ENCODE results near the gene RAD51B. TPM values are rescaled to one million over a fixed set of nuclear protein-coding genes. Genes with fewer than 3 reads are reported as not detected.

RAD51B gene
- total and polyA plus RNA-seq, 2 of the 13 experiments (the other 11 are each of a cell fraction or from before 2014, with no cell fraction given), result 7.0 to 9.5 TPM

GRCh38 chr14:68660495-68660894, 840.9 kb downstream of the RAD51B start:
- Histone ChIP-seq H4K20me1 (ENCODE audit: insufficient read depth, low read length) (no peaks in the 10 kb centered on the region), H3K27ac (ENCODE audit: extremely low read length, insufficient read depth, low read length) (no peak overlapping the region), H3K79me2 (ENCODE audit: insufficient read depth, low read length) (no peaks in the 10 kb centered on the region), H3K4me1 (ENCODE audit: insufficient read depth, low read length) (peaks cover 47% of the 10 kb centered on the region), H3K4me2 (ENCODE audit: low read depth, low read length) (no peak overlapping the region), H3K36me3 (replicated peaks in 1 of 2; ENCODE audit: control insufficient read depth in 1 of 2, insufficient read depth in 2 of 2, low read length in 2 of 2) (no peaks in the 10 kb centered on the region), H3K9ac (ENCODE audit: insufficient read depth, low read depth, low read length) (no peak overlapping the region), H3K27me3 (ENCODE audit: control insufficient read depth in 1 of 2, insufficient read depth in 2 of 2, low read length in 2 of 2) (no peaks in the 10 kb centered on the region), H3K9me3 (ENCODE audit: low read length) (no peaks in the 10 kb centered on the region), H3K4me3 (replicated peaks in 1 of 3; ENCODE audit: insufficient read depth in 1 of 3, low read depth in 2 of 3, low read length in 3 of 3) (no peak overlapping the region), H2AFZ (ENCODE audit: low read length) (no peak overlapping the region)
- TF ChIP-seq ZNF432 (CRISPR knock-in tag; IDR thresholded peaks at IDR 0.05; ENCODE audit: borderline replicate concordance) (no peak), AKAP8 (CRISPR knock-in tag; IDR thresholded peaks at IDR 0.05) (no peak)
- ChIA-PET POLR2A (no interaction called here), CTCF (ENCODE audit: low intra/inter-chr PET ratio, low total read pairs) (no interaction called here)
- in situ Hi-C loops (cut with HindIII; ENCODE audit: extremely low pct_ligation_motif_present, low pct_unique_long_range_greater_than_20kb) (loop anchor here (25.0 kb wide), 1 partner anchor 723 kb away; no protein-coding TSS in a partner anchor), intact Hi-C loops (cut with micrococcal nuclease; ENCODE audit: unreplicated experiment) (no loop called here)
- ATAC-seq (no peak), DNase-seq (ENCODE audit: low spot score) (no peak), FAIRE-seq (no peak)
- BruUV-seq (replicated peaks), result no TSS peak
- 45% methylated on average over 6 of the region's 6 CpGs for WGBS (ENCODE audit: low lambda C conversion rate)

GRCh38 chr14:68661226-68662225, 841.9 kb downstream of the RAD51B start:
- no peak overlapping the region for H3K4me3 ChIP-seq (replicated peaks in 1 of 3; ENCODE audit: insufficient read depth in 1 of 3, low read depth in 2 of 3, low read length in 3 of 3)
- BruUV-seq (replicated peaks), result no TSS peak
- no peaks in the 10 kb centered on the region for H3K36me3 ChIP-seq (replicated peaks in 1 of 2; ENCODE audit: control insufficient read depth in 1 of 2, insufficient read depth in 2 of 2, low read length in 2 of 2)
- CTCF ChIA-PET (ENCODE audit: low intra/inter-chr PET ratio, low total read pairs), result no interaction called here
- no peak for FAIRE-seq
- no peaks in the 10 kb centered on the region for H3K27me3 ChIP-seq (ENCODE audit: control insufficient read depth in 1 of 2, insufficient read depth in 2 of 2, low read length in 2 of 2)
- peaks cover 37% of the 10 kb centered on the region for H3K4me1 ChIP-seq (ENCODE audit: insufficient read depth, low read length)
- no peak for DNase-seq (ENCODE audit: low spot score)
- POLR2A ChIA-PET, result no interaction called here
- no peaks in the 10 kb centered on the region for H3K9me3 ChIP-seq (ENCODE audit: low read length)
- H3K4me2 ChIP-seq (ENCODE audit: low read depth, low read length), result no peak overlapping the region
- no peak for ATAC-seq
- intact Hi-C loops (cut with micrococcal nuclease; ENCODE audit: unreplicated experiment) (no loop called here), in situ Hi-C loops (cut with HindIII; ENCODE audit: extremely low pct_ligation_motif_present, low pct_unique_long_range_greater_than_20kb) (loop anchor here (25.0 kb wide), 1 partner anchor 724 kb away; no protein-coding TSS in a partner anchor)
- no peaks in the 10 kb centered on the region for H4K20me1 ChIP-seq (ENCODE audit: insufficient read depth, low read length)
- WGBS (ENCODE audit: low lambda C conversion rate), result 80% methylated on average over 14 of the region's 14 CpGs
- TF ChIP-seq STAG1 (CRISPR knock-in tag; IDR thresholded peaks at IDR 0.05) (peak; percentile 25), ZSCAN25 (CRISPR knock-in tag; IDR thresholded peaks at IDR 0.05) (no peak), CTCF (CRISPR knock-in tag; IDR thresholded peaks at IDR 0.05) (peak; percentile 18; the same call in 1 of the 2 replicates)
- H3K9ac ChIP-seq (ENCODE audit: insufficient read depth, low read depth, low read length), result no peak overlapping the region
- H3K79me2 ChIP-seq (ENCODE audit: insufficient read depth, low read length), result no peaks in the 10 kb centered on the region
- H3K27ac ChIP-seq (ENCODE audit: extremely low read length, insufficient read depth, low read length), result no peak overlapping the region
- no peak overlapping the region for H2AFZ ChIP-seq (ENCODE audit: low read length)

Data from HepG2 (cell line).